Measurements from ENCODE around the gene CDK11B. TPM values are rescaled to one million over a fixed set of nuclear protein-coding genes. Genes with fewer than 3 reads are reported as not detected.

Gene CDK11B
- total RNA-seq, 2 donors from 2014 or later, result 31.8 to 33.6 TPM

DNA sequence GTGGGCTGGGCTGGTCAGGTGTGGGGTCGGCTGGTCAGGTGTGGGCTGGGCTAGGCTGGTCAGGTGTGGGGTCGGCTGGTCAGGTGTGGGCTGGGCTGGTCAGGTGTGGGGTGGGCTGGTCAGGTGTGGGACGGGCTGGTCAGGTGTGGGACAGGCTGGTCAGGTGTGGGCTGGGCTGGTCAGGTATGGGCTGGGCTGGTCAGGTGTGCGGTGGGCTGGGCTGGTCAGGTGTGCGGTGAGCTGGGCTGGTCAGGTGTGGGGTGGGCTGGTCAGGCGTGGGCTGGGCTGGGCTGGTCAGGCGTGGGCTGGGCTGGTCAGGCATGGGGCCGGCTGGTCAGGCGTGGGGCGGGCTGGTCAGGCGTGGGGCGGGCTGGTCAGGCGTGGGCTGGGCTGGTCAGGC lies 52.6 kb downstream of the CDK11B start:
- Histone ChIP-seq H3K9me3 (ENCODE audit: control insufficient read depth, low read length) (no peaks in the 10 kb centered on the region), H3K4me3 (ENCODE audit: low read length) (no peak overlapping the region), H3K36me3 (ENCODE audit: control insufficient read depth, insufficient read depth, low read length) (no peaks in the 10 kb centered on the region), H3K27me3 (ENCODE audit: control insufficient read depth, insufficient read depth, low read length, poor library complexity, severe bottlenecking) (peaks cover 14% of the 10 kb centered on the region), H3K27ac (ENCODE audit: low read depth, low read length) (no peak overlapping the region), H3K9ac (ENCODE audit: extremely low read depth, low read length, poor library complexity, severe bottlenecking) (no peak overlapping the region), H3K4me1 (ENCODE audit: control insufficient read depth, insufficient read depth, low read length) (no peaks in the 10 kb centered on the region)
- Mint-ChIP-seq H3K4me3 (no peak overlapping the region), H3K36me3 (ENCODE audit: low read depth) (no peaks in the 10 kb centered on the region), H3K27ac (no peak overlapping the region), H3K4me1 (peaks cover 4% of the 10 kb centered on the region), H3K9me3 (no peaks in the 10 kb centered on the region), H3K27me3 (ENCODE audit: insufficient read depth) (peaks cover 22% of the 10 kb centered on the region)
- TF ChIP-seq CTCF (conservative IDR thresholded peaks at IDR 0.05), result no peak
- 89 to 91% methylated on average over 6 to 12 of the region's 13 CpGs for WGBS, 2 experiments (ENCODE audit: insufficient coverage in 1 of 2, insufficient read length in 1 of 2)
- DNase-seq, result no peak

DNA sequence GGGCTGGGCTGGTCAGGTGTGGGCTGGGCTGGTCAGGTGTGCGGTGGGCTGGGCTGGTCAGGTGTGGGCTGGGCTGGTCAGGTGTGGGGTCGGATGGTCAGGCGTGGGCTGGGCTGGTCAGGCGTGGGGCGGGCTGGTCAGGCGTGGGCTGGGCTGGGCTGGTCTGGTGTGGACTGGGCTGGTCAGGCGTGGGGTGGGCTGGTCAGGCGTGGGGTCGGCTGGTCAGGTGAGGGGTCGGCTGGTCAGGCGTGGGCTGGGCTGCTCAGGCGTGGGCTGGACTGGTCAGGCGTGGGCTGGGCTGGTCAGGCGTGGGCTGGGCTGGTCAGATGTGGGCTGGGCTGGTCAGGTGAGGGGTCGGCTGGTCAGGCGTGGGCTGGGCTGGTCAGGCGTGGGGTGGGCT lies 53.1 kb downstream of the CDK11B start:
- no peak for DNase-seq
- H3K9me3 ChIP-seq (ENCODE audit: control insufficient read depth, low read length), result no peaks in the 10 kb centered on the region
- H3K9me3 Mint-ChIP-seq, result no peaks in the 10 kb centered on the region
- no peak overlapping the region for H3K4me3 Mint-ChIP-seq
- WGBS, 2 experiments (ENCODE audit: insufficient coverage in 1 of 2, insufficient read length in 1 of 2), result 92 to 100% methylated on average over 7 to 15 of the region's 17 CpGs
- H3K4me1 Mint-ChIP-seq, result peaks cover 4% of the 10 kb centered on the region
- no peaks in the 10 kb centered on the region for H3K36me3 ChIP-seq (ENCODE audit: control insufficient read depth, insufficient read depth, low read length)
- H3K36me3 Mint-ChIP-seq (ENCODE audit: low read depth), result no peaks in the 10 kb centered on the region
- no peak overlapping the region for H3K27ac Mint-ChIP-seq
- H3K27me3 ChIP-seq (ENCODE audit: control insufficient read depth, insufficient read depth, low read length, poor library complexity, severe bottlenecking), result peaks cover 19% of the 10 kb centered on the region
- H3K4me3 ChIP-seq (ENCODE audit: low read length), result no peak overlapping the region
- H3K9ac ChIP-seq (ENCODE audit: extremely low read depth, low read length, poor library complexity, severe bottlenecking), result no peak overlapping the region
- H3K27ac ChIP-seq (ENCODE audit: low read depth, low read length), result no peak overlapping the region
- TF ChIP-seq CTCF (conservative IDR thresholded peaks at IDR 0.05), result no peak
- no peaks in the 10 kb centered on the region for H3K4me1 ChIP-seq (ENCODE audit: control insufficient read depth, insufficient read depth, low read length)
- H3K27me3 Mint-ChIP-seq (ENCODE audit: insufficient read depth), result peaks cover 27% of the 10 kb centered on the region

- H3K27me3 Mint-ChIP-seq (ENCODE audit: insufficient read depth), result peaks cover 30% of the 10 kb centered on the region
- Histone ChIP-seq H3K4me3 (ENCODE audit: low read length) (no peak overlapping the region), H3K4me1 (ENCODE audit: control insufficient read depth, insufficient read depth, low read length) (no peaks in the 10 kb centered on the region), H3K27ac (ENCODE audit: low read depth, low read length) (no peak overlapping the region), H3K27me3 (ENCODE audit: control insufficient read depth, insufficient read depth, low read length, poor library complexity, severe bottlenecking) (peaks cover 24% of the 10 kb centered on the region), H3K36me3 (ENCODE audit: control insufficient read depth, insufficient read depth, low read length) (no peaks in the 10 kb centered on the region), H3K9ac (ENCODE audit: extremely low read depth, low read length, poor library complexity, severe bottlenecking) (no peak overlapping the region), H3K9me3 (ENCODE audit: control insufficient read depth, low read length) (no peaks in the 10 kb centered on the region)
- H3K9me3 Mint-ChIP-seq, result no peaks in the 10 kb centered on the region
- H3K4me3 Mint-ChIP-seq, result no peak overlapping the region
- H3K36me3 Mint-ChIP-seq (ENCODE audit: low read depth), result no peaks in the 10 kb centered on the region
- H3K27ac Mint-ChIP-seq, result no peak overlapping the region
- no peak for TF ChIP-seq CTCF (conservative IDR thresholded peaks at IDR 0.05)
- WGBS, 2 experiments (ENCODE audit: insufficient coverage in 1 of 2, insufficient read length in 1 of 2), result 88 to 91% methylated on average over 6 to 14 of the region's 14 CpGs
- no peaks in the 10 kb centered on the region for H3K4me1 Mint-ChIP-seq
- DNase-seq, result peak; percentile 49
Measured at GRCh38 chr1:1605034-1605591, 53.7 kb downstream of the CDK11B start.

Data from endodermal cell (in vitro differentiated cells).